Ovary (tissue), 9 donors: Measurements from ENCODE around the gene RORC. TPM values are rescaled to one million over a fixed set of nuclear protein-coding genes. Genes with fewer than 3 reads are reported as not detected.

Experiments used
- DNase-seq, 5 donors: peaks; one replicate each; pipeline ENCODE4 v3.0.0-alpha.2; 2019 to 2020
- H3K27ac ChIP-seq, 2 donors: fragments of 200-600 bp; one replicate each; pipeline versions ENCODE4 v1.5.1 to v1.8.0; 2019 to 2022
- H3K27me3 ChIP-seq: fragments of 200-600 bp; one replicate; pipeline ENCODE4 v1.8.0; 2022
- H3K36me3 ChIP-seq: fragments of 200-600 bp; sonication (generic); one replicate; pipeline ENCODE4 v1.5.1; 2019
- H3K4me1 ChIP-seq: one replicate; pipeline ENCODE4 v1.8.1; 2013; ENCODE audit warnings: mild to moderate bottlenecking, moderate library complexity; ENCODE audit not compliant: insufficient read depth
- H3K4me3 ChIP-seq: fragments of 200-600 bp; sonication (generic); one replicate; pipeline ENCODE4 v1.5.1; 2017
- H3K9me3 ChIP-seq, 2 donors: fragments of 200-600 bp in 1 of 2; sonication (generic) in 1 of 2; one replicate each; pipeline versions ENCODE4 v1.5.1 to v1.8.1; 2013 to 2019; ENCODE audit warnings: mild to moderate bottlenecking in 1 of 2, moderate library complexity in 1 of 2
- CTCF ChIP-seq, 3 donors: fragments of 450-650 bp in 2 of 3; fragments of 200-600 bp in 1 of 3; IDR thresholded peaks; one replicate each; pipeline versions ENCODE4 v1.5.1 to v1.8.0; 2016 to 2022; ENCODE audit warnings: antibody characterized with exemption in 3 of 3, mild to moderate bottlenecking in 1 of 3
- EP300 ChIP-seq: sonication (generic); formaldehyde crosslinking; IDR thresholded peaks from one replicate; pipeline ENCODE4 v1.6.1; 2017; ENCODE audit warnings: antibody characterized with exemption
- POLR2A ChIP-seq: fragments of 450-650 bp; IDR thresholded peaks from one replicate; pipeline ENCODE4 v1.6.1; 2017; ENCODE audit warnings: antibody characterized with exemption, mild to moderate bottlenecking, moderate library complexity
- WGBS, 3 donors: extraction: QIAGEN DNeasy Blood & Tissue Kit in 1 of 3; methylation state at CpG; one replicate each; pipeline versions ENCODE4 v1.1.5 to v1.1.7; 2013 to 2017; 5-methylcytosine and 5-hydroxymethylcytosine counted together
- intact Hi-C, 4 donors: fragments of 100-400 bp; cut with DNase I; formaldehyde crosslinking; loops; one replicate each; pipeline versions ENCODE4 v1.11.0 to v1.15.1; 2022 to 2023
- polyA plus RNA-seq, 2 donors: library from polyadenylated mRNA; stranded (reverse); fragments of 200-250 nt in 1 of 2; fragments of 350-450 nt in 1 of 2; fragmentation: Illumina TruSeq in 1 of 2; extraction: RNeasy Lipid Tissue Mini Kit (QIAGEN cat#74804) in 1 of 2; gene quantifications; one replicate each; pipeline ENCODE4 v1.2.3, GENCODE V29; 2013 to 2014
- small RNA-seq: library from RNA; depleted of rRNA; stranded (forward); fragments of <200 nt; gene quantifications from one replicate; pipeline ENCODE3, GENCODE V24; 2016
- total RNA-seq, 7 donors: library from RNA; depleted of rRNA in 2 of 7; stranded (reverse); fragments of >200 nt in 2 of 7; fragmentation: NEBNext Ultra II Directional in 3 of 7; extraction: Animal tissue kit (Norgen Biotek cat#: 25700) in 3 of 7; gene quantifications; one replicate each; pipeline versions ENCODE4 v1.1.0 to v1.2.4, GENCODE V29; 2016 to 2023
- donor health status: DM: no; HTN: no; CAD: no; lungs with moderate emphysema.
- donor health status: DM: no; HTN: no; CAD: no.
- donor health status: Bipolar disorder and iron deficiency.
- donor health status: DM: yes; HTN: yes; CAD: no.
- donor health status: DM: no; HTN: no; CAD: no.
- donor health status: DM: yes; HTN: yes; CAD: no.

Gene RORC
- total and polyA plus RNA-seq, 9 donors, result 0.18 to 22.3 (median 0.65) TPM

- intact Hi-C loops, result no loop called here
- no peak for TF ChIP-seq CTCF (IDR thresholded peaks at IDR 0.05)
- TF ChIP-seq EP300, result no peak
- peak; percentile 31 for TF ChIP-seq POLR2A
Observed at GRCh38 chr1:151762941-151763921, 68.4 kb downstream of the RORC start, which contains the start of gene MRPL9. TSS of gene MRPL9 (minus strand) at chr1:151763496. CDS start at chr1:151763479, 17 bp downstream.

DNA sequence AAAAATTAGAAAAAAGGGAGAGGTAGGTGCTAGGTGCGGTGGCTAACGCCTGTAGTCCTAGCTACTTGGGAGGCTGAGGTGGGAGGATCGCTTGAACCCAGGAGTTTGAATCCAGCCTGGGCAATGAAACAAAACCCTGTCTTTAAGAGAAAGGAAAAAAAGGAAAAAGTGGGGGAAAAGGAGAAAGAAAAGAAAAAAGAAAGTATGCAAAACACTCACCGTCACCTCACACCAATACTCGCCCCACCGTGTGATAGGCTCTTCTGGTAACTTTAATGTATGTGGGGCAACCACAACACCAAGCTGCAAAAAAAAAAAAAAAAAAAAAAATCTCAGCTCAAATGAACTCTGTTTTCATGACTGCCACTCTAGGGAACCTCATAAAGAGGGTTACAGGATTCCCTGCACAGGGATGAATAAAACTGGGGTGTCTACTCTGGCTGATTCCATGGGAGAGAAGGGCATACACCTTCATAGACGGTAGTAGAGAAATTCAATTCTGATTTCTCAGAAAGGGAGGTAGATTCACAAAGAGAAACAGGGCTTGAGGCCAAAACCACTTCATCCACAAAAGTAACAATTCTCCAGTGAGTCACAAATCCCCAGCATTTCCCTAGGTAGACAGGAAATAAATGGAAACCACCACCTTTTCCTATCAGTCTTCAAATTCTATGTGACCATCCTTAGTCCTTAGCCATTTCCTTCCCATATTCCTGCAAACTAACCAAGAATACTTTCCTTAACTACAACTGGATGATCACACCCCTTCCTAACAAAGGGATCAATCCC lies 70.8 kb downstream of the RORC start:
- Histone ChIP-seq H3K4me3 (no peak overlapping the region), H3K27ac (no peak overlapping the region), H3K9me3 (no peaks in the 10 kb centered on the region), H3K36me3 (no peaks in the 10 kb centered on the region), H3K4me1 (peaks cover 2% of the 10 kb centered on the region), H3K27me3 (no peaks in the 10 kb centered on the region)
- TF ChIP-seq EP300, result no peak
- TF ChIP-seq POLR2A, result no peak
- no peak for TF ChIP-seq CTCF (IDR thresholded peaks at IDR 0.05)
- WGBS, 3 donors, result 74 to 91% (median 87%) methylated on average over 7 of the region's 7 CpGs
- DNase-seq, result no peak
- intact Hi-C loops, result no loop called here

More at GRCh38 chr1:151762941-151763921, 68.4 kb downstream of the RORC start, which contains the start of gene MRPL9:
- no peaks in the 10 kb centered on the region for H3K27me3 ChIP-seq
- no peaks in the 10 kb centered on the region for H3K9me3 ChIP-seq
- DNase-seq, result peak; percentile 72 to 90 (median 77)
- H3K27ac ChIP-seq, result peak within 1 kb of the TSS; percentile 79 to 88
- no peaks in the 10 kb centered on the region for H3K36me3 ChIP-seq
- H3K4me3 ChIP-seq, result peak within 1 kb of the TSS; percentile 58
- WGBS, 3 donors, result 0 to 1% (median 0%) methylated on average over 57 to 68 of the region's 68 CpGs
- peaks cover 2% of the 10 kb centered on the region for H3K4me1 ChIP-seq

GRCh38 chr1:151759241-151759640 lies 72.4 kb downstream of the RORC start:
- no peak for TF ChIP-seq POLR2A
- no peaks in the 10 kb centered on the region for H3K9me3 ChIP-seq
- H3K27me3 ChIP-seq, result no peaks in the 10 kb centered on the region
- H3K4me1 ChIP-seq, result peaks cover 2% of the 10 kb centered on the region
- no peak overlapping the region for H3K27ac ChIP-seq
- no peak for DNase-seq
- no peak overlapping the region for H3K4me3 ChIP-seq
- H3K36me3 ChIP-seq, result no peaks in the 10 kb centered on the region
- intact Hi-C loops, result no loop called here

DNA sequence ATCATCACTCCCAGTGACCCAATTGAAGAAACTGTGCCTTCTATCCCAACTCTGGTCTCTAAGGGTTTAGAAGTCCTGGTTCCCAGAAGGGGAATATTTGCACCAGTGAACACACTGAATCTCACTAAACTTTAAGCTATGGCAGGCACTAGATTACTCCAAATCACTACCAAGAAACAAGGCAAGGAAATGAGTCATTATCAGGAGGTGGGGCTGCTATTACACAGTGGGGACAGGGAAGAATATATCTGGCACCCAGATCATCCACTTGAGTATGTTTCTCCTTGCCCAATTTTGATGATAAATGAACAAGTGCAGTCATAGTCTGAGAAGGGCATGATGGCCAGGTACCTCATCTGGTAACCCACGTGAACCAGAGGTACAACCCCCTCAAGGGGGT lies 75.3 kb downstream of the RORC start:
- 60 to 70% (median 70%) methylated on average over 1 of the region's 1 CpG for WGBS, 3 donors
- intact Hi-C loops, result no loop called here
- H3K36me3 ChIP-seq, result no peaks in the 10 kb centered on the region

More for the DNA sequence above, 75.3 kb downstream of the RORC start:
- Histone ChIP-seq H3K9me3 (no peaks in the 10 kb centered on the region), H3K4me1 (no peaks in the 10 kb centered on the region), H3K4me3 (no peak overlapping the region), H3K27ac (no peak overlapping the region), H3K27me3 (no peaks in the 10 kb centered on the region)
- no peak for DNase-seq
- no peak for TF ChIP-seq CTCF (IDR thresholded peaks at IDR 0.05)
- no peak for TF ChIP-seq EP300
- no peak for TF ChIP-seq POLR2A

Small RNA genes within 50 kb of the gene (small RNA-seq; reads per million reads assigned to genes)
- not detected for gene RF00019

Other genes with a start within 250 kb of the RORC start
- gene SNX27, start 219.8 kb downstream of the RORC start, total RNA-seq, result 10 to 100 TPM; 20.5 to 42.7 (median 35.9) TPM
- gene SNX27, start 219.8 kb downstream of the RORC start, polyA plus RNA-seq, result 10 to 100 TPM in 1 of 2 donors, 1 to 10 TPM in 1; 9.5 to 18.4 TPM
- gene CELF3, start 115.0 kb downstream of the RORC start, total RNA-seq, result under 1 TPM in 1 of 7 donors, not detected in 6; 0.57 TPM
- gene CELF3, start 115.0 kb downstream of the RORC start, polyA plus RNA-seq, result not detected
- gene RIIAD1, start 110.3 kb downstream of the RORC start, total RNA-seq, result 10 to 100 TPM in 1 of 7 donors, under 1 TPM in 3, not detected in 3; 0.51 to 34.9 (median 0.61) TPM
- not detected for gene RIIAD1, start 110.3 kb downstream of the RORC start, polyA plus RNA-seq
- 10 to 100 TPM; 40.2 to 69.0 (median 55.2) TPM for gene MRPL9, start 68.3 kb downstream of the RORC start, total RNA-seq
- gene MRPL9, start 68.3 kb downstream of the RORC start, polyA plus RNA-seq, result 10 to 100 TPM; 55.4 to 86.8 TPM
- gene TDRKH, start 41.3 kb downstream of the RORC start, total RNA-seq, result 1 to 10 TPM; 1.5 to 3.8 (median 3.2) TPM
- gene TDRKH, start 41.3 kb downstream of the RORC start, polyA plus RNA-seq, result 1 to 10 TPM; 1.9 to 6.6 TPM
- gene LINGO4, start 26.4 kb downstream of the RORC start, total RNA-seq, result under 1 TPM in 3 of 7 donors, not detected in 4; 0.08 to 0.34 (median 0.10) TPM
- not detected for gene LINGO4, start 26.4 kb downstream of the RORC start, polyA plus RNA-seq
- 1 to 10 TPM in 1 of 7 donors, under 1 TPM in 3, not detected in 3; 0.10 to 1.0 (median 0.18) TPM for gene C2CD4D, start 8.0 kb upstream of the RORC start, total RNA-seq
- gene C2CD4D, start 8.0 kb upstream of the RORC start, polyA plus RNA-seq, result under 1 TPM in 1 of 2 donors, not detected in 1; 0.04 TPM
- gene THEM5, start 21.9 kb upstream of the RORC start, total RNA-seq, result not detected
- gene THEM5, start 21.9 kb upstream of the RORC start, polyA plus RNA-seq, result under 1 TPM in 1 of 2 donors, not detected in 1; 0.07 TPM
- 10 to 100 TPM; 10.4 to 21.8 (median 16.7) TPM for gene THEM4, start 77.7 kb upstream of the RORC start, total RNA-seq
- 10 to 100 TPM; 12.3 to 14.4 TPM for gene THEM4, start 77.7 kb upstream of the RORC start, polyA plus RNA-seq
- 100 to 1,000 TPM in 5 of 7 donors, 10 to 100 TPM in 2; 38.6 to 327 (median 213) TPM for gene S100A10, start 162.1 kb upstream of the RORC start, total RNA-seq
- gene S100A10, start 162.1 kb upstream of the RORC start, polyA plus RNA-seq, result 100 to 1,000 TPM; 175 to 642 TPM
- gene S100A11, start 205.2 kb upstream of the RORC start, total RNA-seq, result 100 to 1,000 TPM in 3 of 7 donors, 10 to 100 TPM in 4; 60.2 to 189 (median 85.8) TPM
- 100 to 1,000 TPM; 158 to 449 TPM for gene S100A11, start 205.2 kb upstream of the RORC start, polyA plus RNA-seq